ENCODE data around the gene COPG1. TPM values are rescaled to one million over a fixed set of nuclear protein-coding genes. Genes with fewer than 3 reads are reported as not detected.

The COPG1 gene
- total RNA-seq, 1 experiment from 2014 or later: 139 TPM

Other genes starting within 250 kb of the COPG1 start
- not detected in 2 replicates for gene EFCC1, start 248.3 kb upstream of the COPG1 start, total RNA-seq (2014; rRNA removed; shearing (Covaris generic))
- gene GP9, start 188.8 kb upstream of the COPG1 start, total RNA-seq (2014; rRNA removed; shearing (Covaris generic)): not detected in 2 replicates
- gene RAB43, start 127.8 kb upstream of the COPG1 start, total RNA-seq (2014; rRNA removed; shearing (Covaris generic)): 10.8 and 14.4 TPM in 2 replicates
- gene ISY1, start 88.5 kb upstream of the COPG1 start, total RNA-seq (2014; rRNA removed; shearing (Covaris generic)): 46.6 and 49.1 TPM in 2 replicates
- gene CNBP, start 65.7 kb upstream of the COPG1 start, total RNA-seq (2014; rRNA removed; shearing (Covaris generic)): 394 and 396 TPM in 2 replicates
- gene HMCES, start 29.3 kb downstream of the COPG1 start, total RNA-seq (2014; rRNA removed; shearing (Covaris generic)): 38.2 and 38.3 TPM in 2 replicates
- 0.20 TPM in 1 of 2 replicates, not detected in the other for gene EFCAB12, start 179.0 kb downstream of the COPG1 start, total RNA-seq (2014; rRNA removed; shearing (Covaris generic))
- 26.4 and 37.5 TPM in 2 replicates for gene MBD4, start 190.3 kb downstream of the COPG1 start, total RNA-seq (2014; rRNA removed; shearing (Covaris generic))
- gene IFT122, start 190.6 kb downstream of the COPG1 start, total RNA-seq (2014; rRNA removed; shearing (Covaris generic)): 17.9 and 20.5 TPM in 2 replicates

Measured in RPMI7951 (cell line).